ENCODE data around the gene PARS2. TPM values are rescaled to one million over a fixed set of nuclear protein-coding genes. Genes with fewer than 3 reads are reported as not detected.

PARS2 gene
- total RNA-seq (1 to 10 TPM; 3.1 to 3.4 TPM), polyA plus RNA-seq (1 to 10 TPM; 2.1 to 4.1 TPM)

- Histone ChIP-seq H3K4me3 (ENCODE audit: low read depth in 1 of 3, low read length in 3 of 3) (peak within 1 kb of the TSS; percentile 67 to 83 (median 75)), H3K4me1 (ENCODE audit: control insufficient read depth in 4 of 4, insufficient read depth in 4 of 4, low read length in 3 of 4) (peaks cover 0 to 15% (median 9%) of the 10 kb centered on the region in 4 donors), H3K27me3 (ENCODE audit: control insufficient read depth in 4 of 4, insufficient read depth in 4 of 4, low read length in 3 of 4) (no peaks in the 10 kb centered on the region), H3K36me3 (ENCODE audit: control insufficient read depth in 4 of 4, insufficient read depth in 3 of 4, low read depth in 1 of 4, low read length in 3 of 4) (no peaks in the 10 kb centered on the region), H3K27ac (ENCODE audit: low read depth in 1 of 2, low read length in 2 of 2) (peak within 1 kb of the TSS; percentile 49 to 52), H3K9ac (ENCODE audit: low read depth in 1 of 2, low read length in 2 of 2) (peak within 1 kb of the TSS; percentile 50 to 82), H3K9me3 (ENCODE audit: control insufficient read depth in 4 of 4, low read length in 3 of 4) (no peaks in the 10 kb centered on the region)
- TF ChIP-seq SP1 (IDR thresholded peaks at IDR 0.05) (peak; percentile 95), JUND (IDR thresholded peaks at IDR 0.05) (peak; percentile 15 to 37), HNF4G (IDR thresholded peaks at IDR 0.05) (no peak), FOXA1 (IDR thresholded peaks at IDR 0.05) (peak; percentile 75), HNF4A (conservative IDR thresholded peaks at IDR 0.05) (no peak), RXRA (IDR thresholded peaks at IDR 0.05) (peak; percentile 19 to 27), YY1 (IDR thresholded peaks at IDR 0.05) (peak; percentile 39), EGR1 (IDR thresholded peaks at IDR 0.05; ENCODE audit: low read depth in 2 of 2) (peak; percentile 70 to 76), CTCF (IDR thresholded peaks at IDR 0.05; ENCODE audit: low read depth, low read length, missing input control) (no peak), TAF1 (conservative IDR thresholded peaks at IDR 0.05) (no peak), REST (IDR thresholded peaks at IDR 0.05) (peak; percentile 39), MAX (IDR thresholded peaks at IDR 0.05) (peak; percentile 71), GABPA (IDR thresholded peaks at IDR 0.05 in 1 of 2, conservative IDR thresholded peaks at IDR 0.05 in 1 of 2) (peak; percentile 93 to 98), RAD21 (IDR thresholded peaks at IDR 0.05) (peak in 1 of 2 donors; percentile 29), NR2F2 (IDR thresholded peaks at IDR 0.05) (peak; percentile 15), FOXA2 (IDR thresholded peaks at IDR 0.05) (peak; percentile 82), ATF3 (IDR thresholded peaks at IDR 0.05) (no peak), ZBTB33 (IDR thresholded peaks at IDR 0.05) (peak; percentile 58)
- DNase-seq (ENCODE audit: low spot score), result peak; percentile 96
- WGBS, result under 1% methylated on average over 57 of the region's 57 CpGs
These were observed at the start of gene PARS2 for GRCh38 chr1:54764133-54764921. Gene PARS2 (minus strand): TSS chr1:54764523. CDS start chr1:54759161, 5,362 bp downstream.

Data from liver (tissue), 9 donors.